ENCODE data around the gene TMEM123.

- peak; percentile 63 for TF ChIP-seq CTCF (conservative IDR thresholded peaks at IDR 0.05; ENCODE audit: low read length)
- no peak for TF ChIP-seq EZH2phosphoT487 (IDR thresholded peaks at IDR 0.05; ENCODE audit: borderline replicate concordance)
Measured at GRCh38 chr11:102367364-102367763, 85.2 kb downstream of the TMEM123 start.

Data from Loucy (cell line).